H9 (cell line): ENCODE results near the gene WDR7. TPM values are rescaled to one million over a fixed set of nuclear protein-coding genes. Genes with fewer than 3 reads are reported as not detected.

Experiments used
- DNase-seq: peaks from one replicate; pipeline ENCODE4 v3.0.0-alpha.2; 2017
- H2AFZ ChIP-seq: one replicate; pipeline ENCODE4 v1.6.1; 2013; ENCODE audit warnings: mild to moderate bottlenecking, low read length, control low read depth, moderate library complexity
- H2AK5ac ChIP-seq: 2 replicates; pipeline ENCODE4 v1.6.1; 2013; ENCODE audit warnings: low read length, control low read depth, mixed read lengths; ENCODE audit not compliant: insufficient read length
- H2BK120ac ChIP-seq: one replicate; pipeline ENCODE4 v1.6.1; 2013; ENCODE audit warnings: low read depth, mild to moderate bottlenecking, low read length, control low read depth, inconsistent platforms; ENCODE audit not compliant: poor library complexity, severe bottlenecking
- H2BK12ac ChIP-seq: 2 replicates; pipeline ENCODE4 v1.6.1; 2013; ENCODE audit warnings: low read length, control low read depth, mixed read lengths, low read depth; ENCODE audit not compliant: insufficient read length
- H2BK15ac ChIP-seq: 2 replicates; pipeline ENCODE4 v1.6.1; 2013; ENCODE audit warnings: low read depth, low read length, control low read depth
- H2BK20ac ChIP-seq: one replicate; pipeline ENCODE4 v1.6.1; 2013; ENCODE audit warnings: low read depth, mild to moderate bottlenecking, low read length, control low read depth, inconsistent platforms; ENCODE audit not compliant: poor library complexity, severe bottlenecking
- H2BK5ac ChIP-seq: 2 replicates; pipeline ENCODE4 v1.6.1; 2013; ENCODE audit warnings: low read length, control low read depth, mixed read lengths; ENCODE audit not compliant: insufficient read length
- H3K14ac ChIP-seq: 2 replicates; pipeline ENCODE4 v1.6.1; 2013; ENCODE audit warnings: low read length, control low read depth; ENCODE audit not compliant: insufficient read depth
- H3K18ac ChIP-seq: 2 replicates; pipeline ENCODE4 v1.6.1; 2013; ENCODE audit warnings: low read depth, mild to moderate bottlenecking, mixed read lengths, low read length, control low read depth; ENCODE audit not compliant: insufficient read length
- H3K23ac ChIP-seq: 2 replicates; pipeline ENCODE4 v1.6.1; 2013; ENCODE audit warnings: low read length, control low read depth, mixed read lengths, low read depth; ENCODE audit not compliant: insufficient read length
- H3K23me2 ChIP-seq: 2 replicates; pipeline ENCODE4 v1.6.1; 2013; ENCODE audit warnings: low read depth, mild to moderate bottlenecking, mixed read lengths, low read length, control low read depth; ENCODE audit not compliant: insufficient read length, poor library complexity, severe bottlenecking
- H3K27ac ChIP-seq: 2 replicates; pipeline ENCODE4 v1.5.1; 2013; ENCODE audit warnings: low read length, control low read depth, mixed read lengths, low read depth; ENCODE audit not compliant: insufficient read length
- H3K27me3 ChIP-seq: 2 replicates; pipeline ENCODE4 v1.6.1; 2013; ENCODE audit warnings: low read length, control low read depth, inconsistent platforms; ENCODE audit not compliant: insufficient read depth
- H3K4ac ChIP-seq: 2 replicates; pipeline ENCODE4 v1.6.1; 2013; ENCODE audit warnings: low read depth, mild to moderate bottlenecking, control low read depth, inconsistent platforms, low read length, moderate library complexity
- H3K4me1 ChIP-seq: 2 replicates; pipeline ENCODE4 v1.6.1; 2013; ENCODE audit warnings: low read length, control low read depth, inconsistent platforms; ENCODE audit not compliant: insufficient read depth
- H3K4me2 ChIP-seq: 2 replicates; pipeline ENCODE4 v1.6.1; 2013; ENCODE audit warnings: low read length, control low read depth, mixed read lengths; ENCODE audit not compliant: insufficient read length, insufficient read depth
- H3K56ac ChIP-seq: 2 replicates; pipeline ENCODE4 v1.6.1; 2013; ENCODE audit warnings: low read depth, mild to moderate bottlenecking, mixed read lengths, low read length, control low read depth; ENCODE audit not compliant: insufficient read length
- H3K79me1 ChIP-seq: 2 replicates; pipeline ENCODE4 v1.6.1; 2013; ENCODE audit warnings: low read depth, mild to moderate bottlenecking, moderate library complexity, low read length, control low read depth, inconsistent platforms; ENCODE audit not compliant: insufficient read depth, poor library complexity, severe bottlenecking
- H3K79me2 ChIP-seq: 2 replicates; pipeline ENCODE4 v1.6.1; 2013; ENCODE audit warnings: low read length, control low read depth, inconsistent platforms; ENCODE audit not compliant: insufficient read depth
- H3K9ac ChIP-seq: 2 replicates; pipeline ENCODE4 v1.6.1; 2013; ENCODE audit warnings: low read length, control low read depth, mixed read lengths; ENCODE audit not compliant: insufficient read length; ENCODE audit errors: extremely low read depth
- H3K9me3 ChIP-seq: one replicate; pipeline ENCODE4 v1.6.1; 2013; ENCODE audit warnings: low read depth, low read length, inconsistent platforms; ENCODE audit not compliant: control insufficient read depth
- H3T11ph ChIP-seq: one replicate; pipeline ENCODE4 v1.6.1; 2013; ENCODE audit warnings: mild to moderate bottlenecking, low read length, control low read depth, inconsistent platforms
- H4K20me1 ChIP-seq: one replicate; pipeline ENCODE4 v1.6.1; 2013; ENCODE audit not compliant: control insufficient read depth, insufficient read length, insufficient read depth
- H4K5ac ChIP-seq: 2 replicates; pipeline ENCODE4 v1.6.1; 2013; ENCODE audit warnings: low read depth, mild to moderate bottlenecking, mixed read lengths, low read length, control low read depth; ENCODE audit not compliant: insufficient read length
- H4K8ac ChIP-seq: replicated peaks from 2 replicates; pipeline ENCODE4 v1.6.1; 2013; ENCODE audit warnings: low read length, control low read depth, mixed read lengths, low read depth; ENCODE audit not compliant: insufficient read length
- H4K91ac ChIP-seq: 2 replicates; pipeline ENCODE4 v1.6.1; 2013; ENCODE audit warnings: low read depth, mild to moderate bottlenecking, moderate library complexity, mixed read lengths, low read length, control low read depth; ENCODE audit not compliant: insufficient read length
- H3K27ac Mint-ChIP-seq, 3 experiments: 2 replicates in 2 of 3; 3 replicates in 1 of 3; pipeline ENCODE4 v1.8.0; 2020 to 2021; ENCODE audit warnings: mixed read lengths in 3 of 3, mild to moderate bottlenecking in 1 of 3, moderate library complexity in 1 of 3
- H3K27me3 Mint-ChIP-seq: 2 replicates; pipeline ENCODE4 v1.8.0; 2021; ENCODE audit warnings: low read depth, mild to moderate bottlenecking, moderate library complexity, mixed read lengths
- H3K36me3 Mint-ChIP-seq, 3 experiments: 2 replicates in 2 of 3; 3 replicates in 1 of 3; pipeline ENCODE4 v1.8.0; 2020 to 2021; ENCODE audit warnings: low read depth in 3 of 3, mixed read lengths in 3 of 3; ENCODE audit not compliant: insufficient read depth in 1 of 3
- H3K4me1 Mint-ChIP-seq, 2 experiments: 2 replicates each; pipeline ENCODE4 v1.8.0; 2020; ENCODE audit warnings: mixed read lengths in 2 of 2
- H3K4me3 Mint-ChIP-seq, 2 experiments: 2 replicates in 1 of 2; 3 replicates in 1 of 2; pipeline ENCODE4 v1.8.0; 2020 to 2021; ENCODE audit warnings: mild to moderate bottlenecking in 2 of 2, mixed read lengths in 2 of 2, moderate library complexity in 1 of 2
- H3K9me3 Mint-ChIP-seq, 2 experiments: 2 replicates in 1 of 2; 3 replicates in 1 of 2; pipeline ENCODE4 v1.8.0; 2020; ENCODE audit warnings: mild to moderate bottlenecking in 2 of 2, mixed read lengths in 2 of 2, moderate library complexity in 1 of 2
- WGBS: extraction: QIAGEN DNeasy Blood & Tissue Kit; methylation state at CpG from one replicate; pipeline ENCODE4 v1.1.7; 2013; ENCODE audit warnings: missing lambda C conversion rate, low lambda C conversion rate, mixed read lengths; ENCODE audit not compliant: insufficient read length; ENCODE audit errors: extremely low coverage; 5-methylcytosine and 5-hydroxymethylcytosine counted together
- total RNA-seq: library from RNA; stranded (reverse); gene quantifications from 2 replicates; pipeline ENCODE4 v1.2.1, GENCODE V29; 2021
- TF ChIP-seq, protein P1 (sequence below): fragments of 200-600 bp; sonication (generic); conservative IDR thresholded peaks from 3 replicates; pipeline ENCODE4 v1.8.0; 2021; ENCODE audit warnings: antibody characterized with exemption, mild to moderate bottlenecking

WDR7 gene
- total RNA-seq, 1 experiment from 2014 or later: 14.8 TPM

DNA sequence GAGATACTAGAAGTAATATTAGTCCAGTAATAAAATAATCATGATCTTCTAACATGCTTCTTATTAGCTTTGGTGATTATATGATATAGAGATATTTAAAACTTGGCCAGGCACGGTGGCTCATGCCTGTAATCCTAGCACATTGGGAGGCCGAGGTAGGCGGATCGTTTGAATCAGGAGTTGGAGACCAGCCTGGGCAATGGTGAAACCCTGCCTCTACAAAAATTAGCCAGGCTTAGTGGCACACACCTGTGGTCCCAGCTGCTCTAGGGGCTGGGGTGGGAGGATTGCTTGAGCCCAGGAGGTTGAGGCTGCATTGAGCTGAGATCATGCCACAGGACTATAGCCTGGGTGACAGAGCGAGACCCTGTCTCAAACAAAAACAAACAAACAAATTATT, 87.0 kb downstream of the WDR7 start:
- no peaks in the 10 kb centered on the region for H3K79me1 ChIP-seq
- H3K9ac ChIP-seq: no peak overlapping the region
- H3K27me3 Mint-ChIP-seq: no peaks in the 10 kb centered on the region
- H3K23ac ChIP-seq: no peak overlapping the region
- H3K4me1 Mint-ChIP-seq: peaks cover 4 to 5% of the 10 kb centered on the region in 2 experiments
- peaks cover 0 to 4% of the 10 kb centered on the region in 2 experiments; a peak in 1 of 5 replicates for H3K9me3 Mint-ChIP-seq
- H3K4me1 ChIP-seq: no peaks in the 10 kb centered on the region
- H3K9me3 ChIP-seq: no peaks in the 10 kb centered on the region
- H4K91ac ChIP-seq: no peak overlapping the region
- no peaks in the 10 kb centered on the region for H3K36me3 Mint-ChIP-seq
- no peak for DNase-seq
- no peak overlapping the region for H3T11ph ChIP-seq
- no peak overlapping the region for H2BK5ac ChIP-seq
- no peak overlapping the region for H2BK20ac ChIP-seq
- H3K79me2 ChIP-seq: no peaks in the 10 kb centered on the region
- H2BK120ac ChIP-seq: no peak overlapping the region
- H2BK15ac ChIP-seq: no peak overlapping the region
- H2AFZ ChIP-seq: no peak overlapping the region
- no peaks in the 10 kb centered on the region for H4K20me1 ChIP-seq
- H3K4me2 ChIP-seq: no peak overlapping the region
- H3K27ac ChIP-seq: no peak overlapping the region
- H4K5ac ChIP-seq: no peak overlapping the region
- H2BK12ac ChIP-seq: no peak overlapping the region
- no peak overlapping the region for H2AK5ac ChIP-seq
- no peak overlapping the region for H3K14ac ChIP-seq
- no peak overlapping the region for H3K18ac ChIP-seq
- no peaks in the 10 kb centered on the region for H3K27me3 ChIP-seq
- no peak overlapping the region for H3K56ac ChIP-seq
- H3K4me3 Mint-ChIP-seq: no peak overlapping the region
- no peak overlapping the region for H3K4ac ChIP-seq
- H3K27ac Mint-ChIP-seq: no peak overlapping the region
- H4K8ac ChIP-seq: no peak overlapping the region
- TF ChIP-seq, protein P1, sequence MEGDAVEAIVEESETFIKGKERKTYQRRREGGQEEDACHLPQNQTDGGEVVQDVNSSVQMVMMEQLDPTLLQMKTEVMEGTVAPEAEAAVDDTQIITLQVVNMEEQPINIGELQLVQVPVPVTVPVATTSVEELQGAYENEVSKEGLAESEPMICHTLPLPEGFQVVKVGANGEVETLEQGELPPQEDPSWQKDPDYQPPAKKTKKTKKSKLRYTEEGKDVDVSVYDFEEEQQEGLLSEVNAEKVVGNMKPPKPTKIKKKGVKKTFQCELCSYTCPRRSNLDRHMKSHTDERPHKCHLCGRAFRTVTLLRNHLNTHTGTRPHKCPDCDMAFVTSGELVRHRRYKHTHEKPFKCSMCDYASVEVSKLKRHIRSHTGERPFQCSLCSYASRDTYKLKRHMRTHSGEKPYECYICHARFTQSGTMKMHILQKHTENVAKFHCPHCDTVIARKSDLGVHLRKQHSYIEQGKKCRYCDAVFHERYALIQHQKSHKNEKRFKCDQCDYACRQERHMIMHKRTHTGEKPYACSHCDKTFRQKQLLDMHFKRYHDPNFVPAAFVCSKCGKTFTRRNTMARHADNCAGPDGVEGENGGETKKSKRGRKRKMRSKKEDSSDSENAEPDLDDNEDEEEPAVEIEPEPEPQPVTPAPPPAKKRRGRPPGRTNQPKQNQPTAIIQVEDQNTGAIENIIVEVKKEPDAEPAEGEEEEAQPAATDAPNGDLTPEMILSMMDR: no peak
- H3K23me2 ChIP-seq: no peaks in the 10 kb centered on the region
- WGBS: no CpG with 5 or more reads among the region's 5 CpGs
